Measurements from ENCODE around the gene BCL7A.

DNA sequence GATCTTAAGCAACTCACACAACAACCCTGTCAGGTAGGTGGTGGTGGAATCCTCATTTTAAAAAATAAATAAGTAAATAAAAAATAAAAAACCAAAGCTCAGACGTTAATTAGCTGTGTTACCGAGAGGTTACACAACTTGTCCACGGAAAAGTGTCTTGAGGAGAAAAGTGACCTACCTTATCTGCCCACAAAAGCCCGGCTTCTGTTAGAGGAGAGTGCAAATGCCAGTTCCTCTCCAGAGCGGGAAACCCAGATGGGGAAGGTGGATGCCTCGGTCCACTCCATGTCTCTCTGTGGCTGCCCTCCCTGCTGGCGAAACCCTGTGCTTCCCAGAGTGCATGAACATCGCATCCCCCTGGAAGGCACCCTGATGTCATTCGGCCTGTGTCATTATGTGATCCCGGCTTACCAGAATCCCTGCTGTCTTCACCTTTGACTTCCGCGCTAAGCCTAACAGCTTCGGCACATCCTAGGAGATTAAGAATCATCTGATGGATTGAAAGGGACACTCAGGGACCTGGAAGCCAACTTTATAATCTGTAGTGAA, 63.2 kb downstream of the BCL7A start:
- TF ChIP-seq, protein P1, sequence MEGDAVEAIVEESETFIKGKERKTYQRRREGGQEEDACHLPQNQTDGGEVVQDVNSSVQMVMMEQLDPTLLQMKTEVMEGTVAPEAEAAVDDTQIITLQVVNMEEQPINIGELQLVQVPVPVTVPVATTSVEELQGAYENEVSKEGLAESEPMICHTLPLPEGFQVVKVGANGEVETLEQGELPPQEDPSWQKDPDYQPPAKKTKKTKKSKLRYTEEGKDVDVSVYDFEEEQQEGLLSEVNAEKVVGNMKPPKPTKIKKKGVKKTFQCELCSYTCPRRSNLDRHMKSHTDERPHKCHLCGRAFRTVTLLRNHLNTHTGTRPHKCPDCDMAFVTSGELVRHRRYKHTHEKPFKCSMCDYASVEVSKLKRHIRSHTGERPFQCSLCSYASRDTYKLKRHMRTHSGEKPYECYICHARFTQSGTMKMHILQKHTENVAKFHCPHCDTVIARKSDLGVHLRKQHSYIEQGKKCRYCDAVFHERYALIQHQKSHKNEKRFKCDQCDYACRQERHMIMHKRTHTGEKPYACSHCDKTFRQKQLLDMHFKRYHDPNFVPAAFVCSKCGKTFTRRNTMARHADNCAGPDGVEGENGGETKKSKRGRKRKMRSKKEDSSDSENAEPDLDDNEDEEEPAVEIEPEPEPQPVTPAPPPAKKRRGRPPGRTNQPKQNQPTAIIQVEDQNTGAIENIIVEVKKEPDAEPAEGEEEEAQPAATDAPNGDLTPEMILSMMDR (IDR thresholded peaks at IDR 0.05) = no peak
- TF ChIP-seq POLR2A (IDR thresholded peaks at IDR 0.05) (no peak), POLR2AphosphoS5 (IDR thresholded peaks at IDR 0.05) (no peak)

Data from transverse colon (tissue), 4 donors.